Liver (tissue), 9 donors: ENCODE results near the gene ARHGEF39. TPM values are rescaled to one million over a fixed set of nuclear protein-coding genes. Genes with fewer than 3 reads are reported as not detected.

Experiments used
- DNase-seq: peaks from one replicate; pipeline ENCODE4 v3.0.0-alpha.2; 2017; ENCODE audit warnings: low spot score
- H3K27ac ChIP-seq, 2 donors: one replicate each; pipeline ENCODE4 v1.7.0; 2013; ENCODE audit warnings: inconsistent platforms in 2 of 2, low read length in 2 of 2, control low read depth in 1 of 2, low read depth in 1 of 2, mild to moderate bottlenecking in 1 of 2
- H3K27me3 ChIP-seq, 4 donors: one replicate each; pipeline versions ENCODE4 v1.6.1 to v1.7.0; 2013; ENCODE audit warnings: low read length in 3 of 4, inconsistent platforms in 1 of 4, mild to moderate bottlenecking in 1 of 4, moderate library complexity in 1 of 4; ENCODE audit not compliant: control insufficient read depth in 4 of 4, insufficient read depth in 4 of 4
- H3K36me3 ChIP-seq, 4 donors: one replicate each; pipeline versions ENCODE4 v1.6.1 to v1.7.0; 2013; ENCODE audit warnings: low read length in 3 of 4, mild to moderate bottlenecking in 3 of 4, low read depth in 1 of 4, moderate library complexity in 1 of 4; ENCODE audit not compliant: control insufficient read depth in 4 of 4, insufficient read depth in 3 of 4
- H3K4me1 ChIP-seq, 4 donors: one replicate each; pipeline versions ENCODE4 v1.6.1 to v1.7.0; 2013; ENCODE audit warnings: low read length in 3 of 4, mild to moderate bottlenecking in 3 of 4, moderate library complexity in 1 of 4; ENCODE audit not compliant: control insufficient read depth in 4 of 4, insufficient read depth in 4 of 4
- H3K4me3 ChIP-seq, 3 donors: one replicate each; pipeline versions ENCODE4 v1.6.1 to v1.7.0; 2013; ENCODE audit warnings: low read length in 3 of 3, control low read depth in 1 of 3, low read depth in 1 of 3, mild to moderate bottlenecking in 1 of 3
- H3K9ac ChIP-seq, 2 donors: one replicate each; pipeline ENCODE4 v1.7.0; 2013; ENCODE audit warnings: low read length in 2 of 2, mild to moderate bottlenecking in 2 of 2, moderate library complexity in 2 of 2, control low read depth in 1 of 2, low read depth in 1 of 2
- H3K9me3 ChIP-seq, 4 donors: one replicate each; pipeline versions ENCODE4 v1.6.1 to v1.7.0; 2013; ENCODE audit warnings: low read length in 3 of 4; ENCODE audit not compliant: control insufficient read depth in 4 of 4
- EGR1 ChIP-seq, 2 donors: IDR thresholded peaks; 2 replicates each; pipeline ENCODE4 v1.6.1; 2016 to 2018; ENCODE audit warnings: antibody characterized with exemption in 2 of 2, low read depth in 2 of 2
- FOXA1 ChIP-seq: IDR thresholded peaks from 2 replicates; pipeline ENCODE4 v1.6.1; 2016; ENCODE audit warnings: antibody characterized with exemption
- FOXA2 ChIP-seq: IDR thresholded peaks from 2 replicates; pipeline ENCODE4 v1.6.1; 2016; ENCODE audit warnings: antibody characterized with exemption
- HNF4G ChIP-seq: IDR thresholded peaks from 2 replicates; pipeline ENCODE4 v1.6.1; 2016; ENCODE audit warnings: antibody characterized with exemption
- JUND ChIP-seq, 2 donors: IDR thresholded peaks; 2 replicates each; pipeline ENCODE4 v1.6.1; 2016; ENCODE audit warnings: antibody characterized with exemption in 2 of 2
- RXRA ChIP-seq, 2 donors: IDR thresholded peaks; 2 replicates each; pipeline ENCODE4 v1.6.1; 2017 to 2018; ENCODE audit warnings: antibody characterized with exemption in 2 of 2, mild to moderate bottlenecking in 1 of 2
- SP1 ChIP-seq: IDR thresholded peaks from 2 replicates; pipeline ENCODE4 v1.6.1; 2018; ENCODE audit warnings: antibody characterized with exemption, mild to moderate bottlenecking
- WGBS: extraction: QIAGEN DNeasy Blood & Tissue Kit; methylation state at CpG from one replicate; pipeline ENCODE4 v1.1.7; 2013; 5-methylcytosine and 5-hydroxymethylcytosine counted together
- polyA plus RNA-seq, 2 donors: library from polyadenylated mRNA; stranded (reverse) in 1 of 2; unstranded in 1 of 2; fragments of 200-250 nt in 1 of 2; fragments of >200 nt in 1 of 2; fragmentation: Nextera tagmentation in 1 of 2; extraction: Ambion mirVana in 1 of 2; gene quantifications; one replicate each; pipeline versions ENCODE4 v1.2.1 to v1.2.3, GENCODE V29; 2013 to 2015
- total RNA-seq, 2 donors: library from RNA; depleted of rRNA; stranded (reverse); fragments of >200 nt; gene quantifications; one replicate each; pipeline ENCODE4 v1.2.3, GENCODE V29; 2014
- TF ChIP-seq, protein P1 (sequence below): fragments of 150-350 bp; IDR thresholded peaks from 2 replicates; pipeline ENCODE4 v1.5.1; 2017; ENCODE audit warnings: improper control_type of control experiment, low read depth, low read length; ENCODE audit not compliant: missing input control
- TF ChIP-seq, protein P2 (sequence below): IDR thresholded peaks from 2 replicates; pipeline ENCODE4 v1.6.1; 2016; ENCODE audit warnings: antibody characterized with exemption, mild to moderate bottlenecking
- TF ChIP-seq, protein P3 (sequence below): IDR thresholded peaks from 2 replicates; pipeline ENCODE4 v1.6.1; 2016; ENCODE audit warnings: antibody characterized with exemption
- TF ChIP-seq, protein P4 (sequence below): IDR thresholded peaks from 2 replicates; pipeline ENCODE4 v1.6.1; 2016; ENCODE audit warnings: antibody characterized with exemption
- donor health status: healthy.
- donor health status: healthy.
- donor health status: healthy.
- donor health status: healthy.
- donor health status: healthy.

Gene ARHGEF39
- total and polyA plus RNA-seq, 4 donors: under 0.01 to 7.4 (median 0.74) TPM

DNA sequence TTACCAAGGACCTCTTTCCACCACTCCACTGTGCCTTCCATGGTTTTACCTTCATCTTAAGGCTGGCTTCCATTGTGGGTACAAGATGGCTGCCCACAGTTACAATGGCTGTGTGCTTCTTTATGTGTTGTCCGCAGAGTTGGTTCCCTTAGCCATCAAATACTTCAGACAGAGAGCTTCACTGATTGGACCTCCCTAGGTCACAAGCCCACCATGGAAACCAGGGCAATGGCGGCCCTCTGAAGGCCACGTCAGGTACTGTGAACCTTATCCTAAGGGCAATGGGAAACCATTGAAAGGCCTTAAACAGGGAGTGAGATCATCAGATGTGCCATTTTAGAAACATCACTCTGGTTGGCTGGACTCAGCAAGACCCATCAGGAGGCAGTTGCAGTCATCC lies 2.9 kb upstream of the ARHGEF39 start:
- Histone ChIP-seq H3K27ac (no peak overlapping the region), H3K9ac (no peak overlapping the region), H3K4me1 (peaks cover 5 to 21% (median 15%) of the 10 kb centered on the region in 4 donors), H3K36me3 (no peaks in the 10 kb centered on the region), H3K27me3 (no peaks in the 10 kb centered on the region), H3K4me3 (no peak overlapping the region), H3K9me3 (no peaks in the 10 kb centered on the region)
- DNase-seq: no peak
- TF ChIP-seq, protein P1, sequence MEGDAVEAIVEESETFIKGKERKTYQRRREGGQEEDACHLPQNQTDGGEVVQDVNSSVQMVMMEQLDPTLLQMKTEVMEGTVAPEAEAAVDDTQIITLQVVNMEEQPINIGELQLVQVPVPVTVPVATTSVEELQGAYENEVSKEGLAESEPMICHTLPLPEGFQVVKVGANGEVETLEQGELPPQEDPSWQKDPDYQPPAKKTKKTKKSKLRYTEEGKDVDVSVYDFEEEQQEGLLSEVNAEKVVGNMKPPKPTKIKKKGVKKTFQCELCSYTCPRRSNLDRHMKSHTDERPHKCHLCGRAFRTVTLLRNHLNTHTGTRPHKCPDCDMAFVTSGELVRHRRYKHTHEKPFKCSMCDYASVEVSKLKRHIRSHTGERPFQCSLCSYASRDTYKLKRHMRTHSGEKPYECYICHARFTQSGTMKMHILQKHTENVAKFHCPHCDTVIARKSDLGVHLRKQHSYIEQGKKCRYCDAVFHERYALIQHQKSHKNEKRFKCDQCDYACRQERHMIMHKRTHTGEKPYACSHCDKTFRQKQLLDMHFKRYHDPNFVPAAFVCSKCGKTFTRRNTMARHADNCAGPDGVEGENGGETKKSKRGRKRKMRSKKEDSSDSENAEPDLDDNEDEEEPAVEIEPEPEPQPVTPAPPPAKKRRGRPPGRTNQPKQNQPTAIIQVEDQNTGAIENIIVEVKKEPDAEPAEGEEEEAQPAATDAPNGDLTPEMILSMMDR: no peak
- TF ChIP-seq RXRA (IDR thresholded peaks at IDR 0.05): no peak
- TF ChIP-seq, protein P2, sequence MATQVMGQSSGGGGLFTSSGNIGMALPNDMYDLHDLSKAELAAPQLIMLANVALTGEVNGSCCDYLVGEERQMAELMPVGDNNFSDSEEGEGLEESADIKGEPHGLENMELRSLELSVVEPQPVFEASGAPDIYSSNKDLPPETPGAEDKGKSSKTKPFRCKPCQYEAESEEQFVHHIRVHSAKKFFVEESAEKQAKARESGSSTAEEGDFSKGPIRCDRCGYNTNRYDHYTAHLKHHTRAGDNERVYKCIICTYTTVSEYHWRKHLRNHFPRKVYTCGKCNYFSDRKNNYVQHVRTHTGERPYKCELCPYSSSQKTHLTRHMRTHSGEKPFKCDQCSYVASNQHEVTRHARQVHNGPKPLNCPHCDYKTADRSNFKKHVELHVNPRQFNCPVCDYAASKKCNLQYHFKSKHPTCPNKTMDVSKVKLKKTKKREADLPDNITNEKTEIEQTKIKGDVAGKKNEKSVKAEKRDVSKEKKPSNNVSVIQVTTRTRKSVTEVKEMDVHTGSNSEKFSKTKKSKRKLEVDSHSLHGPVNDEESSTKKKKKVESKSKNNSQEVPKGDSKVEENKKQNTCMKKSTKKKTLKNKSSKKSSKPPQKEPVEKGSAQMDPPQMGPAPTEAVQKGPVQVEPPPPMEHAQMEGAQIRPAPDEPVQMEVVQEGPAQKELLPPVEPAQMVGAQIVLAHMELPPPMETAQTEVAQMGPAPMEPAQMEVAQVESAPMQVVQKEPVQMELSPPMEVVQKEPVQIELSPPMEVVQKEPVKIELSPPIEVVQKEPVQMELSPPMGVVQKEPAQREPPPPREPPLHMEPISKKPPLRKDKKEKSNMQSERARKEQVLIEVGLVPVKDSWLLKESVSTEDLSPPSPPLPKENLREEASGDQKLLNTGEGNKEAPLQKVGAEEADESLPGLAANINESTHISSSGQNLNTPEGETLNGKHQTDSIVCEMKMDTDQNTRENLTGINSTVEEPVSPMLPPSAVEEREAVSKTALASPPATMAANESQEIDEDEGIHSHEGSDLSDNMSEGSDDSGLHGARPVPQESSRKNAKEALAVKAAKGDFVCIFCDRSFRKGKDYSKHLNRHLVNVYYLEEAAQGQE: no peak
- TF ChIP-seq FOXA1: no peak
- TF ChIP-seq EGR1 (IDR thresholded peaks at IDR 0.05; ENCODE audit: low read depth in 2 of 2): no peak
- no peak for TF ChIP-seq FOXA2
- TF ChIP-seq, protein P3, sequence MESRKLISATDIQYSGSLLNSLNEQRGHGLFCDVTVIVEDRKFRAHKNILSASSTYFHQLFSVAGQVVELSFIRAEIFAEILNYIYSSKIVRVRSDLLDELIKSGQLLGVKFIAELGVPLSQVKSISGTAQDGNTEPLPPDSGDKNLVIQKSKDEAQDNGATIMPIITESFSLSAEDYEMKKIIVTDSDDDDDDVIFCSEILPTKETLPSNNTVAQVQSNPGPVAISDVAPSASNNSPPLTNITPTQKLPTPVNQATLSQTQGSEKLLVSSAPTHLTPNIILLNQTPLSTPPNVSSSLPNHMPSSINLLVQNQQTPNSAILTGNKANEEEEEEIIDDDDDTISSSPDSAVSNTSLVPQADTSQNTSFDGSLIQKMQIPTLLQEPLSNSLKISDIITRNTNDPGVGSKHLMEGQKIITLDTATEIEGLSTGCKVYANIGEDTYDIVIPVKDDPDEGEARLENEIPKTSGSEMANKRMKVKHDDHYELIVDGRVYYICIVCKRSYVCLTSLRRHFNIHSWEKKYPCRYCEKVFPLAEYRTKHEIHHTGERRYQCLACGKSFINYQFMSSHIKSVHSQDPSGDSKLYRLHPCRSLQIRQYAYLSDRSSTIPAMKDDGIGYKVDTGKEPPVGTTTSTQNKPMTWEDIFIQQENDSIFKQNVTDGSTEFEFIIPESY: no peak
- TF ChIP-seq, protein P4, sequence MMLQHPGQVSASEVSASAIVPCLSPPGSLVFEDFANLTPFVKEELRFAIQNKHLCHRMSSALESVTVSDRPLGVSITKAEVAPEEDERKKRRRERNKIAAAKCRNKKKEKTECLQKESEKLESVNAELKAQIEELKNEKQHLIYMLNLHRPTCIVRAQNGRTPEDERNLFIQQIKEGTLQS: no peak
- TF ChIP-seq SP1: no peak
- no peak for TF ChIP-seq JUND (IDR thresholded peaks at IDR 0.05)
- WGBS: 96% methylated on average over 3 of the region's 3 CpGs

DNA sequence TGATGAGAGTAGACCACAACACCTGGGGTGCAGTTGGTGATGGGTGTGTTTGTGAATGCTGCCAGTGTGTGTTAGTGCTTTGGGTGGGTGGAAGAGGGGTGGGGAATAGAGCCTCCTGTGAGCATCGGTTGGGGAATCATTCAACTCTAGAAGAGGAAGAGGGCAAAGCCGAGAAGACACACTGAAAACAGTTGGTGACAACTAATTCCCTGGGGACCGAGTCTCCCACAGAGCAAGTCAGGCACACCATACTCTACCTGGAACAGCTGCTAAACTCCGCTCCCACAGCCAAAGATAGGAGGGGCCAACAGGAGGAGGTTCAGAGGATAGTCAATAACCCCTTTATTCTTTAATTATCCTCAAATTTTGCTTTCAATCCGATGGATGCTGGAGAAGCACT lies 1.6 kb upstream of the ARHGEF39 start:
- TF ChIP-seq HNF4G (no peak), FOXA2 (no peak)
- 94% methylated on average over 5 of the region's 5 CpGs for WGBS
- Histone ChIP-seq H3K27ac (no peak overlapping the region), H3K9ac (no peak overlapping the region), H3K4me1 (peaks cover 5 to 26% (median 16%) of the 10 kb centered on the region in 4 donors), H3K4me3 (no peak overlapping the region), H3K36me3 (no peaks in the 10 kb centered on the region), H3K9me3 (no peaks in the 10 kb centered on the region), H3K27me3 (no peaks in the 10 kb centered on the region)
- DNase-seq: no peak
